ENCODE data around the gene FAM222B. TPM values are rescaled to one million over a fixed set of nuclear protein-coding genes. Genes with fewer than 3 reads are reported as not detected.
"Not testable (repeated sequence)": the region's sequence is repeated elsewhere in the genome, so short reads cannot be mapped to it uniquely, and the experiment has no call there.

Gene FAM222B
- total RNA-seq, 1 experiment from 2014 or later, result 18.5 TPM

DNA sequence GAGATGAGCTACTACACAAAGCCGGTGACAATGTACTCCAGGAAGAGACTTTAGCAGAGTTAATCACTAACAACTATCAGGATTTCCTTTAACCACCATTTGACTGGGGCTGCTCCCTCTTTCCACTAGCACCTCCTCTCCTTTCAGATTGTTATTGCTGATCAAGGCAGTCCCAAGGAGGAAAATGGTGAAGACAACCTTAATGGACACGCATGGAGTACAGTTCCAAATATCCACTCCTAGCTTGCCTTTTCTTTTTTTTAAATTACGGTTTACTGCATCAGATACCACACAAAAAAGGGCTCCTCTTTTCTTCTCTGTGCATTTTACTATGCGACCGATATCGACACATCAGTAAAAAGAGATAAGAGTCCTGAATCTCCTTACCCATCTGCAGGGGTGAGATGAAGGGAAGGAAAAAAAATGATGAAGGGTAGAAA, 30.9 kb downstream of the FAM222B start:
- TF ChIP-seq, protein P1, sequence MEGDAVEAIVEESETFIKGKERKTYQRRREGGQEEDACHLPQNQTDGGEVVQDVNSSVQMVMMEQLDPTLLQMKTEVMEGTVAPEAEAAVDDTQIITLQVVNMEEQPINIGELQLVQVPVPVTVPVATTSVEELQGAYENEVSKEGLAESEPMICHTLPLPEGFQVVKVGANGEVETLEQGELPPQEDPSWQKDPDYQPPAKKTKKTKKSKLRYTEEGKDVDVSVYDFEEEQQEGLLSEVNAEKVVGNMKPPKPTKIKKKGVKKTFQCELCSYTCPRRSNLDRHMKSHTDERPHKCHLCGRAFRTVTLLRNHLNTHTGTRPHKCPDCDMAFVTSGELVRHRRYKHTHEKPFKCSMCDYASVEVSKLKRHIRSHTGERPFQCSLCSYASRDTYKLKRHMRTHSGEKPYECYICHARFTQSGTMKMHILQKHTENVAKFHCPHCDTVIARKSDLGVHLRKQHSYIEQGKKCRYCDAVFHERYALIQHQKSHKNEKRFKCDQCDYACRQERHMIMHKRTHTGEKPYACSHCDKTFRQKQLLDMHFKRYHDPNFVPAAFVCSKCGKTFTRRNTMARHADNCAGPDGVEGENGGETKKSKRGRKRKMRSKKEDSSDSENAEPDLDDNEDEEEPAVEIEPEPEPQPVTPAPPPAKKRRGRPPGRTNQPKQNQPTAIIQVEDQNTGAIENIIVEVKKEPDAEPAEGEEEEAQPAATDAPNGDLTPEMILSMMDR (IDR thresholded peaks at IDR 0.05; ENCODE audit: unreplicated experiment), result no peak
- Mint-ChIP-seq H3K27me3 (ENCODE audit: insufficient read depth, unreplicated experiment) (no peaks in the 10 kb centered on the region), H3K36me3 (ENCODE audit: insufficient read depth, unreplicated experiment) (peaks cover 20% of the 10 kb centered on the region), H3K4me3 (ENCODE audit: unreplicated experiment) (peak overlapping the region; percentile 90), H3K4me1 (ENCODE audit: insufficient read depth, unreplicated experiment) (peaks cover 29% of the 10 kb centered on the region), H3K9me3 (ENCODE audit: unreplicated experiment) (no peaks in the 10 kb centered on the region), H3K27ac (ENCODE audit: low read depth, unreplicated experiment) (peak overlapping the region; percentile 98)
- ChIA-PET POLR2A (interaction anchor here (0.7 to 5.5 kb wide), 30 partner anchors 9 to 1604 kb away, joined by 3 to 52 read pairs (median 8); partner anchors contain the start of genes DHRS13, FAM222B, FLOT2 and NEK8), CTCF (interaction anchor here (0.6 to 1.7 kb wide), 7 partner anchors 24 to 257 kb away, joined by 3 to 6 read pairs (median 3); no protein-coding TSS in a partner anchor)
- TSS peak; percentile 30 for BruUV-seq (replicated peaks)
- peak; percentile 57 for DNase-seq (ENCODE audit: unreplicated experiment)
- intact Hi-C loops (cut with micrococcal nuclease), result loop anchor here (1.0 to 5.0 kb wide), 2 partner anchors 48 to 136 kb away; no protein-coding TSS in a partner anchor

DNA sequence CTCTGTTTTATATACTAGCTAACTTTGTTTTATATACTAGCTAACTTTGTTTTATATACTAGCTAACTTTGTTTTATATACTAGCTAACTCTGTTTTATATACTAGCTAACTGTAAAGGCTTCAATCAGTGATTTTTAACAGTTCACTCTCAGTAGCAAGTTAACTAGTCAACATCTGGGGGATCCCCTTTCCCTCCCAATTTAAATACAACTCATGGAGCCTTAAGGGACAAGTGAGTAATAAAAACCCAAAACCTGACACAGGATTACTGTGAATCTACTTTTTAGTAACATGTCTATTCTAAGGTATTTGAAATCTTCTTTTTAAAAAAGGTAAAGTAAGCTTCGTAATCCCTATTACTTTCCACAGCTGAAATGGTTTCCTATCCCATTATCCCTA, 32.2 kb downstream of the FAM222B start:
- intact Hi-C loops (cut with micrococcal nuclease), result loop anchor here (5.0 kb wide), 1 partner anchor 137 kb away; no protein-coding TSS in a partner anchor
- Mint-ChIP-seq H3K27me3 (ENCODE audit: insufficient read depth, unreplicated experiment) (no peaks in the 10 kb centered on the region), H3K36me3 (ENCODE audit: insufficient read depth, unreplicated experiment) (peaks cover 31% of the 10 kb centered on the region), H3K4me1 (ENCODE audit: insufficient read depth, unreplicated experiment) (peaks cover 29% of the 10 kb centered on the region), H3K9me3 (ENCODE audit: unreplicated experiment) (no peaks in the 10 kb centered on the region), H3K27ac (ENCODE audit: low read depth, unreplicated experiment) (peak overlapping the region; percentile 98), H3K4me3 (ENCODE audit: unreplicated experiment) (peak overlapping the region; percentile 90)
- BruUV-seq (replicated peaks), result no TSS peak
- ChIA-PET CTCF (interaction anchor here (0.6 to 1.7 kb wide), 12 partner anchors 15 to 139 kb away, joined by 3 to 6 read pairs (median 3); no protein-coding TSS in a partner anchor), POLR2A (interaction anchor here (0.6 to 5.5 kb wide), 29 partner anchors 8 to 485 kb away, joined by 3 to 52 read pairs (median 7); partner anchors contain the start of genes DHRS13, ERAL1, FAM222B and FLOT2)
- TF ChIP-seq, protein P1 (IDR thresholded peaks at IDR 0.05; ENCODE audit: unreplicated experiment), result no peak
- peak; percentile 16 for DNase-seq (ENCODE audit: unreplicated experiment)

DNA sequence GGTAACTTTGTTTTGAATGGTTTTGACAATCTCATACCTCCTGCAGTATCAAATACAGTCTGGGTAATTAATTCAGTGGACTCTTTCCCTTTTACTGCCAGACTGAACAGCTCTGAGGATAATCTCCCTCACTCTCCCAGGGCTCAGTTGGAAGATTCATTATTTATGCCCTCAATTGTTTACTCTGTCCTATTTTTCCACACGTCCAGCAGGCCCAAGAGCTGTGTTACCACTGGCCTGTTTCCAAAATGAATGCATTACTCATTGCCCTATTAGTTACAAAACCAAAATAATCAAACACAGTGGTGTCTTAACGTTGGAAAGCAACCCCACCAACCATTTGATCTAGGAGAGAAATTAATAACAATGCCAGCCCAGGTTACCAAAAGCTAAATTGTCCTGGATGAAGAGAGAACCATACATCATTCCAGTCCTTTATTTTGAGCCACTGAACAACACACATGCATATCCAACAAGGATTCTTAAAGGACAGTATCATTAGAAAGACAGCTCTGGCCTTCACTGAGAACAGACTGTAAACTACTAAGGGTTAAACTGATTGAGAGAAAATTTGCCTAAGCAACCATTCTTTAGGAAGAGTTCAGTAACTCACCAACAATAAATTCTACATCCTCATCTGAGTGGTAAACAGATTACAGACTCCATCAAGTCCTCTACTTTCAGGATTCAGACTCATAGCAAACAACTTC, 34.5 kb downstream of the FAM222B start:
- ChIA-PET CTCF (interaction anchor here (0.6 to 3.1 kb wide), 7 partner anchors 10 to 105 kb away, joined by 3 to 20 read pairs (median 3); no protein-coding TSS in a partner anchor), POLR2A (interaction anchor here (0.6 to 5.5 kb wide), 33 partner anchors 8 to 147 kb away, joined by 3 to 52 read pairs (median 5); partner anchors contain the start of genes DHRS13, FAM222B, FLOT2 and NEK8)
- DNase-seq (ENCODE audit: unreplicated experiment), result peak; percentile 94
- no peaks in the 10 kb centered on the region for H3K9me3 Mint-ChIP-seq (ENCODE audit: unreplicated experiment)
- peaks cover 53% of the 10 kb centered on the region for H3K36me3 Mint-ChIP-seq (ENCODE audit: insufficient read depth, unreplicated experiment)
- H3K27ac Mint-ChIP-seq (ENCODE audit: low read depth, unreplicated experiment), result peak overlapping the region; percentile 98
- H3K4me3 Mint-ChIP-seq (ENCODE audit: unreplicated experiment), result peak overlapping the region; percentile 50
- TF ChIP-seq, protein P1 (IDR thresholded peaks at IDR 0.05; ENCODE audit: unreplicated experiment), result no peak
- H3K4me1 Mint-ChIP-seq (ENCODE audit: insufficient read depth, unreplicated experiment), result peaks cover 27% of the 10 kb centered on the region
- no peaks in the 10 kb centered on the region for H3K27me3 Mint-ChIP-seq (ENCODE audit: insufficient read depth, unreplicated experiment)
- intact Hi-C loops (cut with micrococcal nuclease), result loop anchor here (2.0 kb wide), 2 partner anchors 35 to 89 kb away; partner anchors contain the start of genes FAM222B and FLOT2
- TSS peak; percentile 90 for BruUV-seq (replicated peaks)

DNA sequence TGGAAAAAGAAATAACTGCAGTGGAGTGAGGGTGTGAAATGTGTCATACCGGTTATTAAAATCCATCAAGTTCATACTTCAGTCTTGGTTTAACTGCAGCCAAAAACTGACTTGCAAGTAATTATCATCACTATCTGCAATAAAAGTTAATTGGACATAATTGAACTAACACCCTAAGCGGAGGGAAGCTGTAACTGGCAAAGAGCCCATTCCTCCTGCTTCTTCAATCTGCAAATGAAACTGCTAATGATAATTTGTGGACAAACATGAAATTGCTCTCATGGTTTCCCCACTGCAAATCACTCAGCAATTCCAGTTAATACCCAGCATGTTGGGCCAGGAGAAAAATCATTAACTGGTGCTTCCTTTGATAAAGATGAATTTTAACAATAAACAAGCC, 46.5 kb downstream of the FAM222B start:
- no peaks in the 10 kb centered on the region for H3K27me3 Mint-ChIP-seq (ENCODE audit: insufficient read depth, unreplicated experiment)
- DNase-seq (ENCODE audit: unreplicated experiment), result no peak
- no peak overlapping the region for H3K27ac Mint-ChIP-seq (ENCODE audit: low read depth, unreplicated experiment)
- no peak overlapping the region for H3K4me3 Mint-ChIP-seq (ENCODE audit: unreplicated experiment)
- no TSS peak for BruUV-seq (replicated peaks)
- no peaks in the 10 kb centered on the region for H3K9me3 Mint-ChIP-seq (ENCODE audit: unreplicated experiment)
- intact Hi-C loops (cut with micrococcal nuclease), result no loop called here
- H3K36me3 Mint-ChIP-seq (ENCODE audit: insufficient read depth, unreplicated experiment), result peaks cover 65% of the 10 kb centered on the region
- TF ChIP-seq, protein P1 (IDR thresholded peaks at IDR 0.05; ENCODE audit: unreplicated experiment), result no peak
- peaks cover 6% of the 10 kb centered on the region for H3K4me1 Mint-ChIP-seq (ENCODE audit: insufficient read depth, unreplicated experiment)
- ChIA-PET POLR2A (interaction anchor here (2.9 kb wide), 1 partner anchor 16 kb away, joined by 16 read pairs; no protein-coding TSS in a partner anchor), CTCF (no interaction called here)

DNA sequence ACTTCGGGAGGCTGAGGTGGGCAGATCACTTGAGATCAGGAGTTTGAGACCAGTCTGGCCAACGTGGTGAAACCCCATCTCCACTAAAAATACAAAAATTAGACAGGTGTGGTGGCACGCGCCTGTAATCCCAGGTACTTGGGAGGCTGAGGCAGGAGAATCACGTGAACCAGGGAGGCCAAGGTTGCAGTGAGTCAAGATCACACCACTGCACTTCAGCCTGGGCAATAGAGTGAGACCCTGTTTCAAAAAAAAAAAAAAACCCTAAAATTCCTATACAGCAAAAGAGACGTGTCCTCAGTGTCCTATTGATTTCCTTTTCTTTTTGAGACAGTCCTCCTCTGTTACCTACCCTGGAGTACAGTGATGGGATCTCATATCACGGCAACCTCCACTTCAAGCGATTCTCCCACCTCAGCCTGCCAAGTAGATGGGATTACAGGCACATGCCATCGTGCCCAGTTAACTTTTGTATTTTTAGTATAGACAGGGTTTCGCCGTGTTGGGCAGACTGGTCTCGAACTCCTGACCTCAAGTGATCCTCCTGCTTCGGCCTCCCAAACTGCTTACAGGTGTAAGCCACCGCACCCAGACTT, 47.6 kb downstream of the FAM222B start:
- H3K27ac Mint-ChIP-seq (ENCODE audit: low read depth, unreplicated experiment); H3K9me3 Mint-ChIP-seq (ENCODE audit: unreplicated experiment); DNase-seq (ENCODE audit: unreplicated experiment); BruUV-seq (replicated peaks); intact Hi-C loops (cut with micrococcal nuclease); H3K4me1 Mint-ChIP-seq (ENCODE audit: insufficient read depth, unreplicated experiment); H3K27me3 Mint-ChIP-seq (ENCODE audit: insufficient read depth, unreplicated experiment); H3K4me3 Mint-ChIP-seq (ENCODE audit: unreplicated experiment): not testable (repeated sequence)
- ChIA-PET CTCF (interaction anchor here (0.6 kb wide), 1 partner anchor 53 kb away, joined by 3 read pairs; no protein-coding TSS in a partner anchor), POLR2A (interaction anchor here (1.4 kb wide), 1 partner anchor 13 kb away, joined by 5 read pairs; no protein-coding TSS in a partner anchor)
- peaks cover 65% of the 10 kb centered on the region for H3K36me3 Mint-ChIP-seq (ENCODE audit: insufficient read depth, unreplicated experiment)

All from MCF 10A (cell line).